Measurements from ENCODE around the gene FGF1. TPM values are rescaled to one million over a fixed set of nuclear protein-coding genes. Genes with fewer than 3 reads are reported as not detected.

The FGF1 gene
- polyA plus RNA-seq, 1 of the 3 experiments (the other 2 are of a cell fraction), result 5.3 TPM

GRCh38 chr5:142626786-142627185 is 59.1 kb downstream of the FGF1 start:
- CTCF ChIA-PET, result interaction anchor here (0.9 to 9.0 kb wide), 8 partner anchors 9 to 262 kb away, joined by 3 to 55 read pairs (median 10); no protein-coding TSS in a partner anchor
- Histone ChIP-seq H3K9me2 (no peaks in the 10 kb centered on the region), H3K9me3 (no peaks in the 10 kb centered on the region), H3F3A (replicated peaks; ENCODE audit: insufficient read depth) (peaks cover 3% of the 10 kb centered on the region), H3K79me2 (ENCODE audit: insufficient read depth) (no peaks in the 10 kb centered on the region), H4K20me1 (ENCODE audit: insufficient read depth) (no peaks in the 10 kb centered on the region), H3K27ac (ENCODE audit: low read depth in 2 of 2, low read length in 1 of 2) (peak overlapping the region in 1 of 2 experiments; percentile 91; a peak in 2 of 4 replicates), H3K4me1 (ENCODE audit: control insufficient read depth in 1 of 2, insufficient read depth in 2 of 2, low read depth in 1 of 2, low read length in 1 of 2) (peaks cover 21 to 31% of the 10 kb centered on the region in 2 experiments), H3K36me3 (replicated peaks in 1 of 2; ENCODE audit: control insufficient read depth in 1 of 2, insufficient read depth in 2 of 2, low read length in 1 of 2) (no peaks in the 10 kb centered on the region), H3K27me3 (ENCODE audit: insufficient read depth) (no peaks in the 10 kb centered on the region), H2AFZ (ENCODE audit: low read depth) (no peak overlapping the region), H3K4me3 (ENCODE audit: low read depth in 2 of 2, low read length in 1 of 2) (no peak overlapping the region), H3K4me2 (no peak overlapping the region), H3K9ac (no peak overlapping the region)
- WGBS (ENCODE audit: low lambda C conversion rate), result 74% methylated on average over 2 of the region's 2 CpGs
- DNase-seq, result no peak
- no peak for TF ChIP-seq CHD2 (IDR thresholded peaks at IDR 0.05; ENCODE audit: low read length, partially characterized antibody)
- no peak for TF ChIP-seq ELF1 (IDR thresholded peaks at IDR 0.05)
- POLR2A ChIA-PET, result no interaction called here

GRCh38 chr5:142626099-142626498 is 59.8 kb downstream of the FGF1 start:
- H3K4me2 ChIP-seq, result peak overlapping the region; percentile 43; the same call in 1 of the 2 replicates
- TF ChIP-seq MEF2A (IDR thresholded peaks at IDR 0.05; ENCODE audit: borderline replicate concordance, low read depth) (no peak), FOXJ3 (CRISPR knock-in tag; IDR thresholded peaks at IDR 0.05) (no peak), GABPA (IDR thresholded peaks at IDR 0.05; ENCODE audit: low read depth) (no peak), RXRA (IDR thresholded peaks at IDR 0.05; ENCODE audit: borderline replicate concordance, low read depth) (no peak), TCF12 (IDR thresholded peaks at IDR 0.05) (no peak), RFX5 (IDR thresholded peaks at IDR 0.05; ENCODE audit: low read length) (no peak), NRF1 (IDR thresholded peaks at IDR 0.05; ENCODE audit: low read depth, low read length) (no peak), ELF1 (IDR thresholded peaks at IDR 0.05) (no peak), YY1 (IDR thresholded peaks at IDR 0.05; ENCODE audit: low read depth) (no peak), SIN3A (IDR thresholded peaks at IDR 0.05; ENCODE audit: borderline replicate concordance, low read depth, low read length) (no peak), GATA2 (CRISPR knock-in tag; IDR thresholded peaks at IDR 0.05) (no peak), SMC3 (IDR thresholded peaks at IDR 0.05; ENCODE audit: low read depth, low read length) (no peak), EZH2phosphoT487 (IDR thresholded peaks at IDR 0.05; ENCODE audit: borderline replicate concordance, low read depth) (no peak), USF2 (IDR thresholded peaks at IDR 0.05; ENCODE audit: borderline replicate concordance, low read depth, low read length) (no peak), MAX (IDR thresholded peaks at IDR 0.05; ENCODE audit: low read depth) (no peak), ZBTB33 (IDR thresholded peaks at IDR 0.05; ENCODE audit: borderline replicate concordance, low read depth) (no peak), RAD21 (IDR thresholded peaks at IDR 0.05; ENCODE audit: low read length) (no peak)
- peaks cover 3% of the 10 kb centered on the region for H3F3A ChIP-seq (replicated peaks; ENCODE audit: insufficient read depth)
- WGBS (ENCODE audit: low lambda C conversion rate), result 86% methylated on average over 3 of the region's 3 CpGs
- no peak overlapping the region for H3K9ac ChIP-seq
- H3K4me3 ChIP-seq (ENCODE audit: low read depth in 2 of 2, low read length in 1 of 2), result no peak overlapping the region
- H3K9me3 ChIP-seq, result no peaks in the 10 kb centered on the region
- H4K20me1 ChIP-seq (ENCODE audit: insufficient read depth), result no peaks in the 10 kb centered on the region
- ChIA-PET CTCF (interaction anchor here (0.9 to 9.0 kb wide), 9 partner anchors 10 to 262 kb away, joined by 3 to 55 read pairs (median 7); no protein-coding TSS in a partner anchor), POLR2A (no interaction called here)
- peak overlapping the region; percentile 58 to 91; a peak in 3 of 4 replicates for H3K27ac ChIP-seq (ENCODE audit: low read depth in 2 of 2, low read length in 1 of 2)
- no peak overlapping the region for H2AFZ ChIP-seq (ENCODE audit: low read depth)
- no peaks in the 10 kb centered on the region for H3K9me2 ChIP-seq
- H3K27me3 ChIP-seq (ENCODE audit: insufficient read depth), result no peaks in the 10 kb centered on the region
- H3K79me2 ChIP-seq (ENCODE audit: insufficient read depth), result no peaks in the 10 kb centered on the region
- no peak for DNase-seq
- H3K36me3 ChIP-seq (replicated peaks in 1 of 2; ENCODE audit: control insufficient read depth in 1 of 2, insufficient read depth in 2 of 2, low read length in 1 of 2), result no peaks in the 10 kb centered on the region
- H3K4me1 ChIP-seq (ENCODE audit: control insufficient read depth in 1 of 2, insufficient read depth in 2 of 2, low read depth in 1 of 2, low read length in 1 of 2), result peaks cover 21 to 27% of the 10 kb centered on the region in 2 experiments
